Skeletal muscle satellite cell (primary cell): ENCODE measurements around the gene MRPL18.
"Not testable (repeated sequence)": the region's sequence is repeated elsewhere in the genome, so short reads cannot be mapped to it uniquely, and the experiment has no call there.

ENCODE experiments used
- H3K27me3 ChIP-seq: 2 replicates; pipeline ENCODE4 v1.7.0; 2013; ENCODE audit warnings: low read length; ENCODE audit not compliant: control insufficient read depth, insufficient read depth
- H3K36me3 ChIP-seq: 2 replicates; pipeline ENCODE4 v1.7.0; 2013; ENCODE audit warnings: mild to moderate bottlenecking, control low read depth, low read length; ENCODE audit not compliant: insufficient read depth
- H3K4me1 ChIP-seq: 2 replicates; pipeline ENCODE4 v1.7.0; 2013; ENCODE audit warnings: low read length; ENCODE audit not compliant: control insufficient read depth, insufficient read depth
- H3K4me2 ChIP-seq: 2 replicates; pipeline ENCODE4 v1.7.0; 2013; ENCODE audit warnings: mild to moderate bottlenecking, low read length
- H3K4me3 ChIP-seq: 2 replicates; pipeline ENCODE4 v1.7.0; 2013; ENCODE audit warnings: low read length
- H3K9ac ChIP-seq: 2 replicates; pipeline ENCODE4 v1.7.0; 2013; ENCODE audit warnings: mild to moderate bottlenecking, low read depth, low read length, moderate library complexity
- H3K9me3 ChIP-seq: replicated peaks from 2 replicates; pipeline ENCODE4 v1.7.0; 2013; ENCODE audit warnings: mild to moderate bottlenecking, control low read depth, low read length

Gene MRPL18

GRCh38 chr6:159821122-159821521 lies 30.9 kb downstream of the MRPL18 start:
- no peaks in the 10 kb centered on the region for H3K36me3 ChIP-seq
- H3K27me3 ChIP-seq = peaks cover 9% of the 10 kb centered on the region
- no peak overlapping the region for H3K4me3 ChIP-seq
- H3K9me3 ChIP-seq = no peaks in the 10 kb centered on the region
- H3K9ac ChIP-seq = no peak overlapping the region
- peaks cover 9% of the 10 kb centered on the region for H3K4me1 ChIP-seq
- no peak overlapping the region for H3K4me2 ChIP-seq

GRCh38 chr6:159821726-159822125 lies 31.5 kb downstream of the MRPL18 start:
- Histone ChIP-seq H3K9ac (no peak overlapping the region), H3K4me2 (no peak overlapping the region), H3K4me1 (peaks cover 9% of the 10 kb centered on the region), H3K36me3 (no peaks in the 10 kb centered on the region), H3K4me3 (no peak overlapping the region), H3K27me3 (peaks cover 9% of the 10 kb centered on the region), H3K9me3 (no peaks in the 10 kb centered on the region)

DNA sequence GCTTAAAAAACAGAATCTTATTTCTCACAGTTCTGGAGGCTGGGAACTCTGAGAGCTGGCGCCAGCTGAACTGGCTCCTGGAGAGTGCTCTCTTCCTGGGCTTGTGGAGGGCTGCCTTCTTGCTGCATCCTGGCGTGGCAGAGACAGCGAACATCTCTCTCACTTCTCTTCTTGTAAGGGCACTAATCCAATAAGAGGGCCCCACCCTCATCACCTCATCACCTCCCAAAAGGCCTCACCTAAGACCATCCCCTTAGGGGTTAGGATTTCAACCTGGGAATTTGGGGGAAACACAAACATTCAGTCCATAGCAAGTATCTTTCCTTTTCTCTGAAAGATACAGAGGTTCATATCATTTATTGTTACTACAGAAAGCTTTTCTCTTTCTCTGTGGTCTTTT lies 33.7 kb downstream of the MRPL18 start:
- Histone ChIP-seq H3K9me3 (no peaks in the 10 kb centered on the region), H3K9ac (no peak overlapping the region), H3K36me3 (no peaks in the 10 kb centered on the region), H3K4me1 (peaks cover 9% of the 10 kb centered on the region), H3K27me3 (peaks cover 9% of the 10 kb centered on the region), H3K4me2 (no peak overlapping the region), H3K4me3 (no peak overlapping the region)

GRCh38 chr6:159824690-159825089 lies 34.4 kb downstream of the MRPL18 start:
- H3K36me3 ChIP-seq, H3K4me3 ChIP-seq, H3K9me3 ChIP-seq, H3K27me3 ChIP-seq, H3K9ac ChIP-seq, H3K4me1 ChIP-seq, H3K4me2 ChIP-seq: not testable (repeated sequence)

- no peak overlapping the region for H3K4me2 ChIP-seq
- no peak overlapping the region for H3K9ac ChIP-seq
- no peak overlapping the region for H3K4me3 ChIP-seq
- H3K27me3 ChIP-seq = peaks cover 3% of the 10 kb centered on the region
- no peaks in the 10 kb centered on the region for H3K4me1 ChIP-seq
- H3K9me3 ChIP-seq = no peaks in the 10 kb centered on the region
- no peaks in the 10 kb centered on the region for H3K36me3 ChIP-seq
Measured at GRCh38 chr6:159826004-159826403, 35.7 kb downstream of the MRPL18 start.

- Histone ChIP-seq H3K4me1 (no peaks in the 10 kb centered on the region), H3K9ac (no peak overlapping the region), H3K36me3 (no peaks in the 10 kb centered on the region), H3K4me3 (no peak overlapping the region), H3K4me2 (no peak overlapping the region), H3K9me3 (no peaks in the 10 kb centered on the region), H3K27me3 (peaks cover 3% of the 10 kb centered on the region)
Measured at GRCh38 chr6:159826968-159827647, 36.8 kb downstream of the MRPL18 start.

DNA sequence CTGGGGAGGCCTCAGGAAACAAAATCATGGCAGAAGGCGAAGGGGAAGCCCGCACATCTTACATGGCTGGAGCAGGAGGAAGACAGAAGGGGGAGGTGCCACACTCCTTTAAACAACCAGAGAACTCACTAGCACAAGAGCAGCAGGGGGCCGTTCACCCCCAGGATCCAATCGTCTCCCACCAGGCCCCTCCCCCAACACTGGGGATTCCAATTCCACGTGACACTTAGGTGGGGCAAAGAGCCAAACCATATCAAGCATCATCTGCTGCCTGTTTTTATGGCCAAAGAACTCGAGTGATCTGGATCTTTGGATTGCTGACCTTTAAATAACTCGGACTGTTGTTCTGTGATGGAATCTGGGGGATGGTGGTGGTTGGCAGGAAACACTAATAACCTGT lies 37.8 kb downstream of the MRPL18 start:
- H3K36me3 ChIP-seq = no peaks in the 10 kb centered on the region

GRCh38 chr6:159829526-159829925 lies 39.3 kb downstream of the MRPL18 start:
- Histone ChIP-seq H3K36me3 (no peaks in the 10 kb centered on the region), H3K9ac (no peak overlapping the region), H3K27me3 (peaks cover 6% of the 10 kb centered on the region), H3K4me3 (no peak overlapping the region), H3K9me3 (no peaks in the 10 kb centered on the region), H3K4me2 (no peak overlapping the region), H3K4me1 (no peaks in the 10 kb centered on the region)

More for the DNA sequence above, 37.8 kb downstream of the MRPL18 start:
- no peak overlapping the region for H3K9ac ChIP-seq
- H3K9me3 ChIP-seq = no peaks in the 10 kb centered on the region
- H3K4me1 ChIP-seq = no peaks in the 10 kb centered on the region
- no peak overlapping the region for H3K4me2 ChIP-seq
- H3K27me3 ChIP-seq = peaks cover 6% of the 10 kb centered on the region
- H3K4me3 ChIP-seq = no peak overlapping the region

DNA sequence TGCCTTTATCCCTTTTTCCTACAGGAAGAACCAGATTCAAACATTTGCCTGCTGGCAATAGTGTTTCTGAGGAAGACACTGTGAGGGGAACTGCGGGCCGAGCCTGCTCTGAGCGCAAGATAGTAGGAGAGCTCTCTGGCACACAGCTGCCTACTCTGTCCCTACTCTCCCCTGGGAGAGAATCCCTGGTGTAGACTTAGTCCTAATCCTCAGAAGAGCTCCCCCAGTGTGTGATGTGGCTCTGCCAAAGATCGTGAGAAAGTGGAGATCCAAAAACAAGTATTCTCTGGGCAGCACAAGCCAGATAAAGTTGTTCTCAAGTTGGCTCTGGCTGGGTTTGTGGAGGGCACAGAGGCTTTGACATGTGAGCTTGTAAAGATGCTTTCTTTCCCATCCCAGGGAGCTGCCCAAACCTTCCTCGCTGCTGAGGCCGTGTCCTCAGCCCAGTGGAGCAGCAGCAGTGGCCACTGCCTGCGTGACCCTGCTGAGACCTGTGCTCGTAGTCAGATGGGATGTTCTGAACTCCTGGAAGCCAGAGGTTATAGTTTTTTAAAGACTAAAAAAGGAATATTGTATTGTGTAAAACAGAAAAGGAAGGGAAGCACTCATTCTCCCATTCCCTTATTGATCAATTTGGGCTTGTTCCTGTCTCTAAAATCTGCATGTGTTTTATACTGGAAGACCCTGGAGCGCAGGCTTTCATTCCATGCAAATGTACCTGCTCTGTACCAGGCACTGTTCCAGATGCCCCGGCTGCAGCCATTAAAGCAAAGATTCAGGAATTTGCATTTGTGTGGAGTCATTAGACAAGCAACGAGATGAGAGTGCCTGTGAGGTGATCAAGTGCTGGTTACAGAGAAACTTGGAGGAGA lies 40.5 kb downstream of the MRPL18 start:
- no peaks in the 10 kb centered on the region for H3K36me3 ChIP-seq
- H3K9me3 ChIP-seq = no peaks in the 10 kb centered on the region
- peaks cover 6% of the 10 kb centered on the region for H3K27me3 ChIP-seq
- no peak overlapping the region for H3K9ac ChIP-seq
- no peaks in the 10 kb centered on the region for H3K4me1 ChIP-seq
- no peak overlapping the region for H3K4me3 ChIP-seq
- no peak overlapping the region for H3K4me2 ChIP-seq

DNA sequence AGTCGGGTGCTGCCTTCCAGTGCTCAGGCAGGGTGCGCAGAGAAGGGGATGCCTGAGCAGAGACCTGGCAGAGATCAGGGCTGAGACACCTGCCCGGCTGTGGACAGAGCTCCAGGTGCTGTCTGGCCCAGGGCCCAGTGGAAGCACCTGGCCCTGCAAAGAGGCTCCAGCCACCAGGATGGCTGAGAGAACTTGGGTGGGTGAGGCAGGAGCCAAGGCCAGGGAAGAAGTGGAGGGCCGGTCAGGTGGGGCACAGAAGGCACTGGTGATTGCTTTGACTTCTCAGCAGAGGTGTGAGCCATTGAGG lies 41.1 kb downstream of the MRPL18 start:
- peaks cover 6% of the 10 kb centered on the region for H3K27me3 ChIP-seq
- no peak overlapping the region for H3K4me3 ChIP-seq
- H3K4me2 ChIP-seq = no peak overlapping the region
- H3K9ac ChIP-seq = no peak overlapping the region
- H3K36me3 ChIP-seq = no peaks in the 10 kb centered on the region
- no peaks in the 10 kb centered on the region for H3K4me1 ChIP-seq
- H3K9me3 ChIP-seq = no peaks in the 10 kb centered on the region

- Histone ChIP-seq H3K4me1 (no peaks in the 10 kb centered on the region), H3K4me2 (no peak overlapping the region)
Measured at GRCh38 chr6:159832946-159833345, 42.7 kb downstream of the MRPL18 start.

GRCh38 chr6:159833556-159833955 lies 43.3 kb downstream of the MRPL18 start:
- no peak overlapping the region for H3K4me3 ChIP-seq
- H3K4me1 ChIP-seq = peaks cover 1% of the 10 kb centered on the region
- no peak overlapping the region for H3K9ac ChIP-seq
- H3K27me3 ChIP-seq = peaks cover 6% of the 10 kb centered on the region
- H3K36me3 ChIP-seq = no peaks in the 10 kb centered on the region
- H3K4me2 ChIP-seq = no peak overlapping the region
- H3K9me3 ChIP-seq = no peaks in the 10 kb centered on the region

More at GRCh38 chr6:159832946-159833345, 42.7 kb downstream of the MRPL18 start:
- Histone ChIP-seq H3K9me3 (no peaks in the 10 kb centered on the region), H3K4me3 (no peak overlapping the region), H3K27me3 (peaks cover 6% of the 10 kb centered on the region), H3K36me3 (no peaks in the 10 kb centered on the region), H3K9ac (no peak overlapping the region)
